ENCODE results near the gene USP5. TPM values are rescaled to one million over a fixed set of nuclear protein-coding genes. Genes with fewer than 3 reads are reported as not detected.
"Not testable (repeated sequence)": the region's sequence is repeated elsewhere in the genome, so short reads cannot be mapped to it uniquely, and the experiment has no call there.

Gene USP5
- total and polyA plus RNA-seq, 2 donors (not counting 3 experiments of a cell fraction or from before 2014, with no cell fraction given), result 68.9 to 135 TPM

- no peak overlapping the region for H3K4me3 ChIP-seq (replicated peaks in 1 of 3; ENCODE audit: insufficient read depth in 1 of 3, low read depth in 1 of 3, low read length in 3 of 3)
- intact Hi-C loops (cut with micrococcal nuclease) (no loop called here), dilution Hi-C loops (cut with MboI; ENCODE audit: extremely low pct_ligation_motif_present, low sequenced_read_pairs) (no loop called here)
- BruUV-seq (replicated peaks), result no TSS peak
- H3K27me3 ChIP-seq (ENCODE audit: control insufficient read depth in 2 of 2, insufficient read depth in 2 of 2, low read length in 2 of 2), result no peaks in the 10 kb centered on the region
- no peak for FAIRE-seq
- ChIA-PET CTCF (interaction anchor here (1.0 to 1.2 kb wide), 2 partner anchors 9 kb away, joined by 3 to 4 read pairs; partner anchors contain the start of gene SPSB2), POLR2A (interaction anchor here (1.8 kb wide), 1 partner anchor 11 kb away, joined by 5 read pairs; the partner anchor contains the start of gene USP5)
- peaks cover 14% of the 10 kb centered on the region for H3K79me2 ChIP-seq (ENCODE audit: control insufficient read depth, insufficient read depth, low read length)
- no peak overlapping the region for H3K27ac ChIP-seq (ENCODE audit: insufficient read depth, low read depth, low read length)
- no peaks in the 10 kb centered on the region for H3K9me1 ChIP-seq (replicated peaks; ENCODE audit: control insufficient read depth, extremely low read depth, insufficient read depth, low read length)
- H2AFZ ChIP-seq (ENCODE audit: low read depth, low read length), result no peak overlapping the region
- no peak for DNase-seq (ENCODE audit: low read depth, low spot score)
- TF ChIP-seq MYC (IDR thresholded peaks at IDR 0.05; ENCODE audit: low read depth, low read length) (no peak), MAX (IDR thresholded peaks at IDR 0.05; ENCODE audit: insufficient read depth, insufficient read length) (no peak), EZH2 (IDR thresholded peaks at IDR 0.05; ENCODE audit: borderline replicate concordance, low read depth, low read length, severe bottlenecking) (no peak), FOS (IDR thresholded peaks at IDR 0.05; ENCODE audit: borderline replicate concordance, insufficient read depth, low read length) (no peak), CTCF (IDR thresholded peaks at IDR 0.05; ENCODE audit: extremely low read depth in 1 of 2, insufficient read depth in 1 of 2, low read depth in 1 of 2, low read length in 2 of 2) (no peak), POLR2AphosphoS5 (IDR thresholded peaks at IDR 0.05; ENCODE audit: insufficient read depth, low read depth, low read length) (no peak), JUN (IDR thresholded peaks at IDR 0.05; ENCODE audit: borderline replicate concordance, insufficient read depth, insufficient read length, low read depth) (no peak), POLR2A (IDR thresholded peaks at IDR 0.05; ENCODE audit: low read depth, low read length) (no peak), GATA2 (IDR thresholded peaks at IDR 0.05; ENCODE audit: insufficient read depth, insufficient read length, low read depth, low read length) (no peak)
- H3K36me3 ChIP-seq (ENCODE audit: control insufficient read depth in 2 of 2, extremely low read depth in 1 of 2, insufficient read depth in 2 of 2, low read length in 2 of 2), result peaks cover 2 to 47% of the 10 kb centered on the region in 2 experiments
- H3K9ac ChIP-seq (replicated peaks; ENCODE audit: extremely low read depth, insufficient read depth, low read length), result no peak overlapping the region
- H4K20me1 ChIP-seq (replicated peaks; ENCODE audit: control insufficient read depth, extremely low read depth, insufficient read depth, low read length), result no peaks in the 10 kb centered on the region
- no peaks in the 10 kb centered on the region for H3K9me3 ChIP-seq (replicated peaks; ENCODE audit: control insufficient read depth, insufficient read depth, low read length)
- no peak overlapping the region for H3K4me2 ChIP-seq (ENCODE audit: insufficient read depth, low read length)
- H3K4me1 ChIP-seq (ENCODE audit: control insufficient read depth, extremely low read depth, insufficient read depth, low read length), result peaks cover 12% of the 10 kb centered on the region
Observed at GRCh38 chr12:6863586-6864321, 11.8 kb downstream of the USP5 start.

GRCh38 chr12:6865307-6865706 lies 13.4 kb downstream of the USP5 start:
- H3K4me2 ChIP-seq (ENCODE audit: insufficient read depth, low read length); DNase-seq (ENCODE audit: low read depth, low spot score); H3K27me3 ChIP-seq (ENCODE audit: control insufficient read depth in 2 of 2, insufficient read depth in 2 of 2, low read length in 2 of 2); dilution Hi-C loops (cut with MboI; ENCODE audit: extremely low pct_ligation_motif_present, low sequenced_read_pairs); FAIRE-seq; H3K9me1 ChIP-seq (replicated peaks; ENCODE audit: control insufficient read depth, extremely low read depth, insufficient read depth, low read length); H3K27ac ChIP-seq (ENCODE audit: insufficient read depth, low read depth, low read length); intact Hi-C loops (cut with micrococcal nuclease); BruUV-seq (replicated peaks); H4K20me1 ChIP-seq (replicated peaks; ENCODE audit: control insufficient read depth, extremely low read depth, insufficient read depth, low read length); H3K9me3 ChIP-seq (replicated peaks; ENCODE audit: control insufficient read depth, insufficient read depth, low read length); H2AFZ ChIP-seq (ENCODE audit: low read depth, low read length); H3K4me3 ChIP-seq (replicated peaks in 1 of 3; ENCODE audit: insufficient read depth in 1 of 3, low read depth in 1 of 3, low read length in 3 of 3); H3K9ac ChIP-seq (replicated peaks; ENCODE audit: extremely low read depth, insufficient read depth, low read length): not testable (repeated sequence)
- CTCF ChIA-PET, result interaction anchor here (0.9 to 1.2 kb wide), 2 partner anchors 8 to 13 kb away, joined by 3 to 4 read pairs; partner anchors contain the start of genes SPSB2 and USP5
- peaks cover 28% of the 10 kb centered on the region for H3K79me2 ChIP-seq (ENCODE audit: control insufficient read depth, insufficient read depth, low read length)
- peaks cover 2 to 44% of the 10 kb centered on the region in 2 experiments for H3K36me3 ChIP-seq (ENCODE audit: control insufficient read depth in 2 of 2, extremely low read depth in 1 of 2, insufficient read depth in 2 of 2, low read length in 2 of 2)
- peaks cover 21% of the 10 kb centered on the region for H3K4me1 ChIP-seq (ENCODE audit: control insufficient read depth, extremely low read depth, insufficient read depth, low read length)
- POLR2A ChIA-PET, result interaction anchor here (0.9 to 1.8 kb wide), 2 partner anchors 11 to 13 kb away, joined by 4 to 5 read pairs; partner anchors contain the start of gene USP5
